ENCODE measurements around the gene ATOH8.

GRCh38 chr2:85706599-85707296 is 47.0 kb upstream of the ATOH8 start:
- TF ChIP-seq REST (IDR thresholded peaks at IDR 0.05; ENCODE audit: low read depth) = no peak
- TF ChIP-seq YY1 (IDR thresholded peaks at IDR 0.05; ENCODE audit: low read depth) = no peak
- TF ChIP-seq TAF1 (IDR thresholded peaks at IDR 0.05; ENCODE audit: low read depth) = no peak
- TF ChIP-seq MAX (IDR thresholded peaks at IDR 0.05) = no peak
- no peak for TF ChIP-seq ZBTB7A (IDR thresholded peaks at IDR 0.05; ENCODE audit: low read depth)
- no peak for TF ChIP-seq FOXM1 (IDR thresholded peaks at IDR 0.05; ENCODE audit: borderline replicate concordance, low read depth)
- no peak for TF ChIP-seq CEBPB (IDR thresholded peaks at IDR 0.05)

Data from Ishikawa (cell line).